HG03045 (cell line): ENCODE results near the gene KHK.
"Not testable (repeated sequence)": the region's sequence is repeated elsewhere in the genome, so short reads cannot be mapped to it uniquely, and the experiment has no call there.

Experiments used
- ATAC-seq: cut with Tn5 transposase; IDR thresholded peaks from one replicate; pipeline ENCODE4 v1.9.1; 2021; ENCODE audit warnings: mild to moderate bottlenecking, moderate library complexity; ENCODE audit not compliant: unreplicated experiment

KHK gene

GRCh38 chr2:27059141-27059820 is 27.3 kb upstream of the KHK start:
- ATAC-seq: no peak

GRCh38 chr2:27060323-27060722 is 26.2 kb upstream of the KHK start:
- ATAC-seq: no peak

- no peak for ATAC-seq
These were observed 21.4 kb upstream of the KHK start for GRCh38 chr2:27065128-27065527.

GRCh38 chr2:27067385-27067784 is 19.2 kb upstream of the KHK start:
- ATAC-seq: no peak

- ATAC-seq: no peak
These were observed 17.1 kb upstream of the KHK start for GRCh38 chr2:27069436-27069835.

- no peak for ATAC-seq
These were observed 16.5 kb upstream of the KHK start for GRCh38 chr2:27069961-27070618.

- ATAC-seq: peak; percentile 15
These were observed 15.8 kb upstream of the KHK start for GRCh38 chr2:27070653-27071276.

- ATAC-seq: peak; percentile 85
These were observed 15.1 kb upstream of the KHK start, which contains the start of gene OST4 for GRCh38 chr2:27071277-27071989. OST4 (minus strand) TSS chr2:27071654.

GRCh38 chr2:27071990-27072830 is 14.4 kb upstream of the KHK start:
- peak; percentile 18 for ATAC-seq

- ATAC-seq: no peak
These were observed 13.7 kb upstream of the KHK start for GRCh38 chr2:27072920-27073319.

- ATAC-seq: no peak
These were observed 12.8 kb upstream of the KHK start for GRCh38 chr2:27073782-27074181.

GRCh38 chr2:27074738-27075565 is 11.6 kb upstream of the KHK start:
- no peak for ATAC-seq

GRCh38 chr2:27075566-27075871 is 11.1 kb upstream of the KHK start:
- not testable (repeated sequence) for ATAC-seq

- ATAC-seq: no peak
These were observed 10.2 kb upstream of the KHK start for GRCh38 chr2:27076323-27076722.

- ATAC-seq: no peak
These were observed 9.3 kb upstream of the KHK start for GRCh38 chr2:27077231-27077630.

- no peak for ATAC-seq
These were observed 8.0 kb upstream of the KHK start, which contains the start of gene EMILIN1 for GRCh38 chr2:27078267-27079194. EMILIN1 (plus strand) TSS chr2:27078615; CDS start chr2:27079066, 451 bp downstream.

GRCh38 chr2:27079233-27080139 is 7.1 kb upstream of the KHK start:
- no peak for ATAC-seq

- no peak for ATAC-seq
These were observed 6.5 kb upstream of the KHK start for GRCh38 chr2:27080140-27080469.
